ENCODE measurements around the gene CCNB1.
"Not testable (repeated sequence)": the region's sequence is repeated elsewhere in the genome, so short reads cannot be mapped to it uniquely, and the experiment has no call there.

The CCNB1 gene

GRCh38 chr5:69187342-69187741 is 20.4 kb downstream of the CCNB1 start:
- FAIRE-seq, result no peak

GRCh38 chr5:69188811-69189161 is 21.8 kb downstream of the CCNB1 start:
- FAIRE-seq, result no peak

GRCh38 chr5:69189162-69190086 is 22.5 kb downstream of the CCNB1 start, which contains the start of gene CENPH:
TSS of gene CENPH (plus strand) at chr5:69189583. CDS start at chr5:69189635, 52 bp downstream.
- peak; percentile 90 for FAIRE-seq

- FAIRE-seq, result no peak
Observed at GRCh38 chr5:69202497-69202896, 35.5 kb downstream of the CCNB1 start.

- no peak for FAIRE-seq
Observed at GRCh38 chr5:69206528-69207190, 39.7 kb downstream of the CCNB1 start.

- no peak for FAIRE-seq
Observed at GRCh38 chr5:69209602-69210001, 42.7 kb downstream of the CCNB1 start.

- FAIRE-seq, result no peak
Observed at GRCh38 chr5:69211200-69211599, 44.2 kb downstream of the CCNB1 start.

- no peak for FAIRE-seq
Observed at GRCh38 chr5:69212022-69212421, 45.1 kb downstream of the CCNB1 start.

GRCh38 chr5:69213513-69214215 is 46.7 kb downstream of the CCNB1 start:
- FAIRE-seq, result no peak

- no peak for FAIRE-seq
Observed at GRCh38 chr5:69217151-69217511, 50.2 kb downstream of the CCNB1 start.

- peak; percentile 74 for FAIRE-seq
Observed at GRCh38 chr5:69217548-69218526, 50.9 kb downstream of the CCNB1 start.

GRCh38 chr5:69219939-69220338 is 53.0 kb downstream of the CCNB1 start:
- FAIRE-seq, result no peak

- FAIRE-seq, result not testable (repeated sequence)
Observed at GRCh38 chr5:69220371-69220770, 53.4 kb downstream of the CCNB1 start.

- not testable (repeated sequence) for FAIRE-seq
Observed at GRCh38 chr5:69220833-69221232, 53.9 kb downstream of the CCNB1 start.

GRCh38 chr5:69224520-69224919 is 57.6 kb downstream of the CCNB1 start:
- FAIRE-seq, result no peak

- no peak for FAIRE-seq
Observed at GRCh38 chr5:69225860-69226259, 58.9 kb downstream of the CCNB1 start.

All from A204.1 (cell line).